Ectodermal cell (in vitro differentiated cells): ENCODE measurements around the gene AP1M1.
A peak's percentile ranks its signal among the peaks of the same experiment; 100 is the strongest.

Source experiments
- H3K27ac ChIP-seq: 2 replicates; pipeline ENCODE4 v1.7.0; 2013; ENCODE audit warnings: mild to moderate bottlenecking, low read depth, low read length; ENCODE audit not compliant: insufficient read depth, poor library complexity, severe bottlenecking
- H3K27me3 ChIP-seq: 2 replicates; pipeline ENCODE4 v1.7.0; 2013; ENCODE audit warnings: mild to moderate bottlenecking, low read length; ENCODE audit not compliant: insufficient read depth, control insufficient read depth, poor library complexity, severe bottlenecking
- H3K36me3 ChIP-seq: one replicate; pipeline ENCODE4 v1.7.0; 2013; ENCODE audit warnings: low read length; ENCODE audit not compliant: control insufficient read depth, insufficient read depth
- H3K4me1 ChIP-seq: one replicate; pipeline ENCODE4 v1.7.0; 2013; ENCODE audit warnings: low read length; ENCODE audit not compliant: control insufficient read depth, insufficient read depth
- H3K4me3 ChIP-seq: 2 replicates; pipeline ENCODE4 v1.7.0; 2013; ENCODE audit warnings: low read depth, low read length, control low read depth; ENCODE audit not compliant: insufficient read depth
- H3K9me3 ChIP-seq: 2 replicates; pipeline ENCODE4 v1.7.0; 2013; ENCODE audit warnings: mild to moderate bottlenecking, low read length, moderate library complexity; ENCODE audit not compliant: control insufficient read depth
- WGBS, 2 experiments: methylation state at CpG; one replicate each; pipeline ENCODE4 v1.1.7; 2013; ENCODE audit warnings: missing lambda C conversion rate in 2 of 2; 5-methylcytosine and 5-hydroxymethylcytosine counted together

AP1M1 gene

DNA sequence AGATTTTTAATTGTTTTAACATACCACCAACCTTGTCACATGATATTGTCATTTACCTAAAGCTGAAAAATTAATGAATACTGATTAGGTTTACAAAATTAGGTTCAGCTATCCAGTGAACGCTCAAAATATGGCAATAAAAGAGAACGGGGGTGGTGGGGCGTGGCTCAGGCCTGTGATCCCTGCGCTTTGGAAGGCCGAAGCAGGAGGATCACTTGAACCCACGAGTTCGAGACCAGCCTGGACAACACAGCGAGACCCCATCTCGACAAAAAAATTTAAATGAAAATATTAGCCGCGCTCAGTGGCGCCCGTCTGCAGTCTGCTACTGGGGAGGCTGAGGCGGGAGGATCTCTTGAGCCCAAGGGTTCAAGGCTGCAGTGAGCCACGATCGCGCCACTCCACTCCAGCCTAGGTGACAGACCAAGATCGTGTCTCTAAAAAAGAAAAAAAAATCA lies 13.0 kb upstream of the AP1M1 start:
- peaks cover 6% of the 10 kb centered on the region for H3K36me3 ChIP-seq
- H3K4me3 ChIP-seq, result peak overlapping the region; percentile 96
- WGBS, 2 experiments, result 78 to 81% methylated on average over 18 of the region's 18 CpGs
- peaks cover 6% of the 10 kb centered on the region for H3K4me1 ChIP-seq
- no peak overlapping the region for H3K27ac ChIP-seq
- H3K9me3 ChIP-seq, result no peaks in the 10 kb centered on the region
- no peaks in the 10 kb centered on the region for H3K27me3 ChIP-seq

DNA sequence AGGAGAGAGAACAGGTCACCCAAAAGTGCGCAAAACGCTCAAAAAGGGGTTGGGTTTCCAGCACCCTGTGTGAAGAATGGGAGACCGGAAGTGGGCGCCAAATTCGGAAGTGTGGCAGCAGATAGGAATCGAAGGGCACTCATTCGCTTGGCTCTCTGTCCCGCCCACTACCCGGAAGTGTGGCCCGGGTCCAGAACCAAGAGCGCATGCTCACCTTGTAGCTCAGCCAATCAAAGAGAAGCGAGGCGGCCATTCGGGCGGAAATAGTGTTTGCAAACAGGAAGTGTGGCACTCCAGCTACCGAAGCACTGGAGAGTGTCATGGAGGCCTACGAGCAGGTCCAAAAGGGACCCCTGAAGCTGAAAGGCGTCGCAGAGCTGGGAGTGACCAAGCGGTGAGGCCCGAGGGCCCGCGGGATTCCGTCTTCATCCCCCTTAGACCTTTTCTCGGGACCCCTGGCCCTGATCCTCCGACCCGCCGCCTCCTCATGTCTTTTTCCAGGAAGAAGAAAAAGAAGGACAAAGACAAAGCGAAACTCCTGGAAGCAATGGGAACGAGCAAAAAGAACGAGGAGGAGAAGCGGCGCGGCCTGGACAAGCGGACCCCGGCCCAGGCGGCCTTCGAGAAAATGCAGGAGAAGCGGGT lies 12.5 kb upstream of the AP1M1 start, which contains the start of gene FAM32A:
FAM32A (plus strand) TSS at position 288 of the 645 bp plus-strand sequence; CDS start at position 321, 33 bp downstream.
- H3K9me3 ChIP-seq, result no peaks in the 10 kb centered on the region
- H3K27me3 ChIP-seq, result no peaks in the 10 kb centered on the region

DNA sequence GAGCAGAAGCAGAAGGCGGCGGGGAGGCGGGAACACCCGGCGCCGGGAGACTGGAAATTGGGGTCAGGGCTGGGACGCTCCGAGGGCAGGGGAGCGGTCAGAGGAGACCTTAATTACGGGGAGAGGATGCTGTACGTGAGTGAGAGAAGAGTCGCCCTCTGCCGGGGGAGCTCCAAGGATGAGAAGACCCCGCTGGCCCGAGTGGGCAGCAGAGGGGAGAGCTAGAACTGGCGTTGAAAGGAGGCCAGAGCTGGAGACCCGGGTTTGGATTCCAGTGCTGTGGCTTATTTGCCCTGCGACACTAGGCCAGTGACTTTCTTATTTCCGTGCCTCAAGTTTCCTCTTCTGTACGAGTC lies 12.0 kb upstream of the AP1M1 start:
- peak overlapping the region; percentile 96 for H3K4me3 ChIP-seq
- H3K27me3 ChIP-seq, result no peaks in the 10 kb centered on the region
- no peaks in the 10 kb centered on the region for H3K9me3 ChIP-seq
- peaks cover 14% of the 10 kb centered on the region for H3K36me3 ChIP-seq
- H3K27ac ChIP-seq, result peak overlapping the region; percentile 72
- peaks cover 6% of the 10 kb centered on the region for H3K4me1 ChIP-seq
- WGBS, 2 experiments, result 2 to 4% methylated on average over 20 of the region's 20 CpGs

More for the DNA sequence above, 12.5 kb upstream of the AP1M1 start, which contains the start of gene FAM32A:
- Histone ChIP-seq H3K27ac (peak within 1 kb of the TSS; percentile 72), H3K4me1 (peaks cover 6% of the 10 kb centered on the region), H3K4me3 (peak within 1 kb of the TSS; percentile 96), H3K36me3 (peaks cover 10% of the 10 kb centered on the region)
- 0 to 1% methylated on average over 39 of the region's 39 CpGs for WGBS, 2 experiments

DNA sequence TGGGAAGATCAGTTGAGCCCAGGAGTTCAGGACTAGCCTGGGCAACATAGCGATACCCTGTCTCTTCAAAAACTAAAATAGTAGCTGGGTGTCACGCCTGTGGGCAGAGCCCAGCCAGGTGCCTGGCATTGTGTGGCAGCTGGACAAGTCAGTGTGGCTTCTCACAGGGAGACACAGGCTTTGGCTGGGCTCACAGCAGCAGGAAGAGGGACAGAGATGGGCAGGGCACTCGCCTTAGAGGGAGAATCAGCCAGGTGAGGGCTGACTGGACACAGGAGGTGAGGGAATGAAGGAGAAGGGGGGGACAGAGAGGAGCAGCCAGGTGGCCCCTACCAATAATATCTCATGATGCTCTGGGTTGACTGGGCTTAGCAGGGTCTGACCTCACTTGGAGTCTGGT lies 9.2 kb upstream of the AP1M1 start:
- WGBS, 2 experiments, result 91 to 93% methylated on average over 3 of the region's 3 CpGs
- H3K27me3 ChIP-seq, result no peaks in the 10 kb centered on the region
- peaks cover 6% of the 10 kb centered on the region for H3K4me1 ChIP-seq
- peaks cover 22% of the 10 kb centered on the region for H3K36me3 ChIP-seq
- H3K4me3 ChIP-seq, result no peak overlapping the region
- no peak overlapping the region for H3K27ac ChIP-seq
- H3K9me3 ChIP-seq, result no peaks in the 10 kb centered on the region

DNA sequence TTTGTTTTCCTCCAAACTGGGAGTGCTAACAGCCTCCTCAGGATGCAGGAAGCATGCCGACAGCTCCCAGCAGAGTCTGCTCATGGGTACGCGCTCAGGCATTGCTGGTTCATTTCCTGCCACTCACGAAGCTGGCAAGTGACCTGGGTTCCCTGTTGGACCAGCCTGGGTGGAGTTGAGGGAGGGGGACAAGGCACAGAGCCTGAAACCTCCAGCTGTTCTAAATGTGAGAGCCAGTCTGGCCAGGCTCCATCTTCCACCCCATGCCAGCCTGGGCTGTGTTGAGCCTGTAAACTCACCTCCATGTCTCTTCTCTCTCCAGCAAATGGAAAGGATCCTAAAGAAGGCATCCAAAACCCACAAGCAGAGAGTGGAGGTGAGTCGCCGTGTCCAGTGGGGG lies 7.5 kb upstream of the AP1M1 start:
- H3K9me3 ChIP-seq, result no peaks in the 10 kb centered on the region
- WGBS, 2 experiments, result 94 to 96% methylated on average over 6 of the region's 6 CpGs
- no peak overlapping the region for H3K27ac ChIP-seq
- H3K4me3 ChIP-seq, result no peak overlapping the region
- H3K36me3 ChIP-seq, result peaks cover 22% of the 10 kb centered on the region
- H3K4me1 ChIP-seq, result peaks cover 6% of the 10 kb centered on the region
- H3K27me3 ChIP-seq, result no peaks in the 10 kb centered on the region

DNA sequence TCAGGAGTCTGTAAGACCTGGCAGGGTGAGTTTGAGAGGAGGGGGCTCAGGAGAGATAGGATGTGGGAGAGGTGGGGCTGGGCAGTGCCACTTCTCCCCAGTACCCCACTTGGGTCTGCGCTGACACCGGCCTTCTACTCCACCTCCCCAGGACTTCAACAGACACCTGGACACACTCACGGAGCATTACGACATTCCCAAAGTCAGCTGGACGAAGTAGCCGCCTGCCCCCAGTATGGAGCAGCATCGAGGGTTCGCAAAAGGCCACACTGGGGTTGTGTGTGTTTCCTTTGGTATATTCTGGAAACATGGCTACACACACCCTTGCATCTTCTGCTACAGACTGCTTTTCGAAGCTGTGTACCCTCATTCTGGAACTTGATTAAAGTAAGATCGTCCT lies 7.0 kb upstream of the AP1M1 start:
- Histone ChIP-seq H3K4me3 (no peak overlapping the region), H3K27ac (no peak overlapping the region), H3K27me3 (no peaks in the 10 kb centered on the region), H3K9me3 (no peaks in the 10 kb centered on the region), H3K4me1 (peaks cover 6% of the 10 kb centered on the region), H3K36me3 (peaks cover 22% of the 10 kb centered on the region)
- 95 to 97% methylated on average over 10 of the region's 10 CpGs for WGBS, 2 experiments

DNA sequence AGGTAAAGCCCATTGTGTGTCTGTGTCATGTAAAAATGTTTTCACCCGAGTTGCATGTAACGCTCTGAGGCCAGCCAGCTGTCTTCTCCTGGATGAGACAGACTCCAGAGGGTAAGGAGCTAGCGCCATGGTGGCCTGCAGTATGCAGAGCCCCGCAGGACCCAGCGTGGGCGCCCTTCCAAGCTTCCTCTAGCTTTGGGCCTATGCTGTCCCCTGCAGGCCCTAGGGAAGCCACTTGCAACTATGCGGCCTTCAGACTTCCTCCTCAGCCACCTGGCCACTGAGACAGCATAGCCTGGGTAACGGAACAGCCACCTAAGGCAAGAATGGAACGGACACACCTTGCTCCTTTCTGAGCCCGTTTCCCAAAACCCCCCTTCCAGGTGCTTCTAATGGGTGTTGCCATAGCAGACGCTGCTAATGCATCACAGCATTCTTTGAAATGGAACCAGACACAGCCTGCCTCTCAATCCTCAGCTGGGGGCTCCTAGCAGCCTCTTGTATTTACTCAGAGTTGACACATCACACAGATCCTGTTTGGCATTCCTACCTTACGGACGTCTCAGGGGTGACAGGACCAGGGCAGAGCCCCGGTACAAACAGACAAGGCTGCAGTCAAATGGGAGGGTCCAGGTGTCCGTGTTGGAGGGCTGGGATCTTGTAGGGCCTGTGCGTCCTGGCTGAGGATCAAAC lies 6.3 kb upstream of the AP1M1 start:
- WGBS, 2 experiments, result 93 to 96% methylated on average over 16 of the region's 16 CpGs
- Histone ChIP-seq H3K27me3 (no peaks in the 10 kb centered on the region), H3K9me3 (no peaks in the 10 kb centered on the region), H3K27ac (no peak overlapping the region), H3K4me3 (no peak overlapping the region), H3K4me1 (peaks cover under 1% of the 10 kb centered on the region), H3K36me3 (peaks cover 22% of the 10 kb centered on the region)

DNA sequence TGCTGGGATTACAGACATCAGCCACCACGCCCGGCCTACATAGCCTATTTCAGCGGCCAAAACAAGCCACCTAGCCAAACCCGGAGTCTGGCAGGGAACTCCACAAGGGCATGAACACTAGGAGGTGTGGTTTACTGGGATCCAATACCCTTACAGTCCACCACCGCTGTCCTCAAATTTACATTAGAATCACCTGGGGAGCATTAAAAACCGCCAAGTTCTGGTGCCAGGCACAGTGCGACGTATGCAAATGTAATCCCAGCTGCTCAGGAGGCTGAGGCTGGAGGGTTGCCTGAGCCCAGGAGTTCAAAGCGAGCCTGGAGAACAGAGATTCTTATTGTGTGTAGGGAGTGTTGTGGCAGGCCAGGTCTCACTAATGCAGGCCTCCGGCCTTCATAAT lies 4.2 kb upstream of the AP1M1 start:
- Histone ChIP-seq H3K27ac (no peak overlapping the region), H3K36me3 (peaks cover 18% of the 10 kb centered on the region), H3K27me3 (no peaks in the 10 kb centered on the region), H3K4me3 (no peak overlapping the region), H3K9me3 (no peaks in the 10 kb centered on the region), H3K4me1 (no peaks in the 10 kb centered on the region)
- WGBS, 2 experiments, result 73% methylated on average over 10 of the region's 10 CpGs

DNA sequence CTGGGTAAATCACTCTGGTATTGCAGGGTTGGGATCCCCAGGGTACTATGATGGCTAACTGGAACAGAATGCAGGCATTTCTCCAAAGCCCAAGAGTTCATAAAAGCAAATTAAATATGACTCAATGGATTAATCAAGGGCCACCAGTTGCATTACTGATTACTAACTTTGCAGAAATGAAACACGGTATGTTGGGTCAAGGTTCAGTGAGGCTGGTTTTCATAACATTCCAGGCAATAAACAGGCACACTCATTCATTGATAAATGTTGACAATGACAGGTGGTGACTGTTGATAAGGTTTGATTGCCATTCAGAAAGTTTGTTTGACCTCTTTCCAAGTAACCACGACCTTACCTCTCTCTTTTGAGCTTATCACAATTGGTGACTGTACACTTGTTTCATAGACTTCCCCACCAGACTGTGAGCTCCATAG lies 506 bp upstream of the AP1M1 start:
- no peaks in the 10 kb centered on the region for H3K27me3 ChIP-seq
- no peaks in the 10 kb centered on the region for H3K36me3 ChIP-seq
- H3K9me3 ChIP-seq, result no peaks in the 10 kb centered on the region
- H3K4me1 ChIP-seq, result peaks cover 5% of the 10 kb centered on the region
- no peak overlapping the region for H3K27ac ChIP-seq
- H3K4me3 ChIP-seq, result peak overlapping the region; percentile 97
- WGBS, 2 experiments, result 62 to 65% methylated on average over 2 of the region's 2 CpGs

DNA sequence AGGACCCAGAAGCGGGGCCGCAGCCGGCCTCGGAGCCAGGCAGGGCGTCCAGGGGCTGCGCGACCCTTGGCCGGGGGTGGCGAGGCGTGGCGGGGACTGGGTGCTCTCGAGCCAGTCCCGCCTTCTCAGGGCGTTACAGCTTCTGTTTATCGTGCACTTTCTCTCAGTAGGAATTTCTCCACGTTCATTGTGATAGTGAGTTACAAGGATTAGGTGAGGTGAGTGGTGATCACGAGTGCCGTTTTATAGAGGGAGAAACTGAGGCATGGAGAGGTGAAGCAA lies 600 bp downstream of the AP1M1 start:
- 4 to 6% methylated on average over 18 of the region's 18 CpGs for WGBS, 2 experiments
- Histone ChIP-seq H3K9me3 (no peaks in the 10 kb centered on the region), H3K27me3 (no peaks in the 10 kb centered on the region), H3K4me3 (peak overlapping the region; percentile 97), H3K4me1 (peaks cover 5% of the 10 kb centered on the region), H3K36me3 (no peaks in the 10 kb centered on the region), H3K27ac (no peak overlapping the region)
